RWPE1 (cell line): ENCODE results near the gene CDH11.

Source experiments
- CTCF ChIA-PET: fragments of 350-600 bp; sonication (Branson Sonifier 250); formaldehyde crosslinking; extraction: SDS; loops from one replicate; lab custom pipeline; 2021; lab: Yijun Ruan, JAX
- POLR2A ChIA-PET: fragments of 400-600 bp; formaldehyde crosslinking; extraction: SDS; loops from one replicate; lab custom pipeline; 2020; ENCODE audit warnings: antibody characterized with exemption; ENCODE audit not compliant: low non-redundant PET; lab: Yijun Ruan, JAX
- DNase-seq: peaks from one replicate; pipeline ENCODE4 v3.0.0; 2012; ENCODE audit warnings: low spot score
- H3K27ac ChIP-seq: fragments of 450-650 bp; 2 replicates; pipeline ENCODE4 v1.5.1; 2017
- CTCF ChIP-seq: fragments of 450-650 bp; conservative IDR thresholded peaks from 2 replicates; pipeline ENCODE4 v1.5.1; 2017; ENCODE audit warnings: low read depth, mild to moderate bottlenecking

The CDH11 gene

GRCh38 chr16:64973171-64973570 lies 148.7 kb downstream of the CDH11 start:
- CTCF ChIA-PET: no interaction called here

GRCh38 chr16:64971171-64971570 lies 150.7 kb downstream of the CDH11 start:
- DNase-seq: no peak
- no peak for TF ChIP-seq CTCF
- H3K27ac ChIP-seq: no peak overlapping the region
- POLR2A ChIA-PET: no interaction called here
- CTCF ChIA-PET: no interaction called here

More at GRCh38 chr16:64973171-64973570, 148.7 kb downstream of the CDH11 start:
- H3K27ac ChIP-seq: no peak overlapping the region
- DNase-seq: no peak
- POLR2A ChIA-PET: no interaction called here
- TF ChIP-seq CTCF: no peak

- CTCF ChIA-PET: no interaction called here
- no peak for DNase-seq
Observed at GRCh38 chr16:64969221-64969620, 152.6 kb downstream of the CDH11 start.

GRCh38 chr16:64968539-64968938 lies 153.3 kb downstream of the CDH11 start:
- CTCF ChIA-PET: no interaction called here
- POLR2A ChIA-PET: no interaction called here
- TF ChIP-seq CTCF: no peak
- DNase-seq: no peak
- no peak overlapping the region for H3K27ac ChIP-seq

More at GRCh38 chr16:64969221-64969620, 152.6 kb downstream of the CDH11 start:
- no peak overlapping the region for H3K27ac ChIP-seq
- TF ChIP-seq CTCF: no peak
- POLR2A ChIA-PET: no interaction called here

- peak overlapping the region; percentile 52 for H3K27ac ChIP-seq
- ChIA-PET CTCF (interaction anchor here (0.5 kb wide), 1 partner anchor 874 kb away, joined by 3 read pairs; no protein-coding TSS in a partner anchor), POLR2A (no interaction called here)
- DNase-seq: peak; percentile 4
- no peak for TF ChIP-seq CTCF
Observed at GRCh38 chr16:64964126-64964540, 157.7 kb downstream of the CDH11 start.

GRCh38 chr16:64962786-64963185 lies 159.1 kb downstream of the CDH11 start:
- CTCF ChIA-PET: no interaction called here
- POLR2A ChIA-PET: no interaction called here
- DNase-seq: no peak
- no peak overlapping the region for H3K27ac ChIP-seq
- TF ChIP-seq CTCF: no peak

GRCh38 chr16:64957246-64957645 lies 164.6 kb downstream of the CDH11 start:
- ChIA-PET CTCF (no interaction called here), POLR2A (no interaction called here)
- no peak overlapping the region for H3K27ac ChIP-seq
- no peak for TF ChIP-seq CTCF
- DNase-seq: no peak
